Natural killer cell treated with Interleukin-12 subunit alpha and Interleukin-12 subunit beta and Interleukin-15 and Interleukin-18, amount 100 ng/mL, for 72 hours (primary cell): Measurements from ENCODE around the gene NXT2. TPM values are rescaled to one million over a fixed set of nuclear protein-coding genes. Genes with fewer than 3 reads are reported as not detected.
"Not testable (repeated sequence)": the region's sequence is repeated elsewhere in the genome, so short reads cannot be mapped to it uniquely, and the experiment has no call there.

Source experiments
- ATAC-seq, 2 donors: fragments of 150-1000 bp; cut with Tn5 transposase in 1 of 2; sonication (Bioruptor Pico), chemical (Tn5 transposase) in 1 of 2; 2 replicates each; pipeline ENCODE4 v1.10.0; 2021
- DNase-seq: peaks from one replicate; pipeline ENCODE4 v3.0.0; 2022; ENCODE audit warnings: low spot score
- H3K27ac Mint-ChIP-seq, 2 donors: 1 replicate in 1 of 2; 2 replicates in 1 of 2; pipeline ENCODE4 v1.8.0; 2022; ENCODE audit warnings: mixed read lengths in 2 of 2, mild to moderate bottlenecking in 1 of 2, moderate library complexity in 1 of 2
- H3K27me3 Mint-ChIP-seq, 2 donors: 1 replicate in 1 of 2; 2 replicates in 1 of 2; pipeline ENCODE4 v1.8.0; 2022; ENCODE audit warnings: mixed read lengths in 2 of 2
- H3K36me3 Mint-ChIP-seq: one replicate; pipeline ENCODE4 v1.8.0; 2022; ENCODE audit warnings: mixed read lengths
- H3K4me1 Mint-ChIP-seq, 2 donors: 1 replicate in 1 of 2; 2 replicates in 1 of 2; pipeline ENCODE4 v1.8.0; 2022; ENCODE audit warnings: low read depth in 2 of 2, mixed read lengths in 2 of 2, mild to moderate bottlenecking in 1 of 2
- H3K4me3 Mint-ChIP-seq: one replicate; pipeline ENCODE4 v1.8.0; 2022; ENCODE audit warnings: mixed read lengths
- H3K9me3 Mint-ChIP-seq: 2 replicates; pipeline ENCODE4 v1.8.0; 2022; ENCODE audit warnings: mixed read lengths
- total RNA-seq, 2 donors: library from RNA; stranded (reverse); gene quantifications; one replicate each; pipeline ENCODE4 v1.2.3, GENCODE V29; 2022

The NXT2 gene
- 10 to 100 TPM in 1 of 2 donors, 1 to 10 TPM in 1; 7.0 to 11.1 TPM for total RNA-seq

DNA sequence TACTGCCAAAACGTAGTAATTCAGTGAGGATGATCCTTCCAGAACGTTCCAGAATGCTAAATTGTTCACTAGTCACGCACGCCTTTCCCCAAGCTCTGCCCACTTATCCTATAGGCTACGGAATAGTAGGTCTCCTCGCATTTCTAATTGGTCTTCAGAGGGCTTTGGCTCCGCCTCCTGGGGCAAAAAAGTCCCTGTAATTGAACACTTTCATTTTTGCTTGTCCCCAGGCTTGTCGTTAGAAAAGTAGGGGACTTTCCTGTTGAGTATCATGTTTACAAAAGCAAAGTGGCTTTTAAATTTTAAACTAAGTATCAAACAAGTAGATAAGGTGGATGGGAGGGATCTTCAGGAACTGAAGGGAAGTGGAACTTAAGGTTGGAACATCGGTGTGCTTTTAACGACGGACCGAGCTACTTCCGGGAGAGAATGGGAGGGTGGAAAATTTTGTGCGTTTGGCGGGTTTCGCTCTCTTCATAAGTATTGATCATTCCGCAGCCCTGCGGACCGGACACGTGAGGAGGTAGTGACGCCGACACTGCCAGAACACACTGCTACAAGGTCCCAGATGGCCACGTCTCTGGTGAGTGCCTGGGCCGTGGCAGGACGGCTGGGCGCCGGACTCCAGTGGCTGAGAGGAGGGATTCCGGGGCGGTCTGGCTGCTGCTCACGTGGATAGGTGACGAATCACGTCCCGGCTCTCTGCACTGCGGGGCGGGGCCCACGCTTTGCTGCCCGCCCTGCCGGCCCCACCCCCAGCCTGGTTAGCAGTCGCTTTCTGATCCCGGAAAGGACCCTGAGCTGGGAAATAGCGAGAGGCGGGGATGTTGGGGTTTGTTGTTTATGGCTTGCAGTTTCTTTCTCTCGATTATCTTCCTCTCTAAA is at the start of gene NXT2:
NXT2 (plus strand) TSS at position 406 of the 885 bp plus-strand sequence; CDS start at position 569, 163 bp downstream.
- DNase-seq, result peak; percentile 92
- peaks cover 0 to 4% of the 10 kb centered on the region in 2 donors for H3K27me3 Mint-ChIP-seq
- H3K27ac Mint-ChIP-seq, result peak within 1 kb of the TSS; percentile 98 to 99
- peak within 1 kb of the TSS; percentile 96 for H3K4me3 Mint-ChIP-seq
- H3K36me3 Mint-ChIP-seq, result no peaks in the 10 kb centered on the region
- H3K4me1 Mint-ChIP-seq, result peaks cover 22 to 31% of the 10 kb centered on the region in 2 donors
- peaks cover 3% of the 10 kb centered on the region for H3K9me3 Mint-ChIP-seq
- ATAC-seq, result peak; percentile 99 to 100

DNA sequence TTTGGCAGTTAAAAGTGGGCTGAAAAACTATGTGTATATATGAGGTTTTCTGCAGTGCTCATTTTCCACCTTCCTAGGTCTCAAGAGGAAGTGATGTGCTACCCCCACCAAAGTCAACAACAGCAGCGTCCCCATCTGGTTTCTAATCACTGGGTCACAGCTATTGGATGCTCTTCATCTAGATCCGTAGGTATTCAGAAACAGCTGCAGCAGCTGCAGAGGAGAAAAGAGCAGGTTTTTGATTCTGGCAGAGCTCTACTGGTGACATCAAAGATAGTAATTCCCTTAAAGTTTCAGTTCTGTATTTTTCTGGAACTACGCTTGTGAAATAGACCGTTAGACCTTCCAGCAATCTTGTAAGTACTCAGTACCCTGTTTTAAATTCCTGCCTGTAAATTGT is 49.0 kb upstream of the NXT2 start:
- peaks cover 4 to 10% of the 10 kb centered on the region in 2 donors for H3K27me3 Mint-ChIP-seq
- DNase-seq, result no peak
- no peaks in the 10 kb centered on the region for H3K36me3 Mint-ChIP-seq
- H3K4me1 Mint-ChIP-seq, result no peaks in the 10 kb centered on the region
- no peak overlapping the region for H3K27ac Mint-ChIP-seq
- H3K9me3 Mint-ChIP-seq, result no peaks in the 10 kb centered on the region
- H3K4me3 Mint-ChIP-seq, result no peak overlapping the region
- no peak for ATAC-seq

DNA sequence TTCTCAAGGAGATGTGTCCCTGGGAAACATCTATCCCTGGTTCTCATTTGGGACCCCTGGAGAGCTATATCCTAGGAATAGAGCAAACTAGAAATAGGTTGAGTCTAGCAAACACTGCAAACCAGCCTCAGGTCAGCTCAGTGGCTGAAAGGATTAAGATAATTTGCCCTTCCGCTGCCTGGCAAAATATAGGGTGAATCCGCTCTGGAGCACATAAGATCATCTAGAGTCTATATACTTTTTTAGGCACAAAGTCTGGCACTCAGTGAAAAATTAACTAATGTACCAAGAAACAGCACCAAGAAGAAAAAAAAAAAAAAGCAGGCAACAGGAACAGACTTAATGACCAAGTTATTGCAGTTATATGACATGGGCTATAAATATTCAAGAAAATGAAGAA is 47.5 kb upstream of the NXT2 start:
- H3K4me1 Mint-ChIP-seq, result no peaks in the 10 kb centered on the region
- no peaks in the 10 kb centered on the region for H3K36me3 Mint-ChIP-seq
- ATAC-seq (no peak), DNase-seq (no peak)
- H3K9me3 Mint-ChIP-seq, result no peaks in the 10 kb centered on the region
- no peak overlapping the region for H3K4me3 Mint-ChIP-seq
- H3K27ac Mint-ChIP-seq, result no peak overlapping the region
- peaks cover 7 to 12% of the 10 kb centered on the region in 2 donors for H3K27me3 Mint-ChIP-seq

GRCh38 chrX:109498434-109498833 is 38.2 kb upstream of the NXT2 start:
- Mint-ChIP-seq H3K36me3 (no peaks in the 10 kb centered on the region), H3K27me3 (peaks cover 10 to 23% of the 10 kb centered on the region in 2 donors), H3K9me3 (no peaks in the 10 kb centered on the region), H3K4me3 (no peak overlapping the region), H3K4me1 (no peaks in the 10 kb centered on the region), H3K27ac (no peak overlapping the region)
- DNase-seq (no peak), ATAC-seq (no peak)

DNA sequence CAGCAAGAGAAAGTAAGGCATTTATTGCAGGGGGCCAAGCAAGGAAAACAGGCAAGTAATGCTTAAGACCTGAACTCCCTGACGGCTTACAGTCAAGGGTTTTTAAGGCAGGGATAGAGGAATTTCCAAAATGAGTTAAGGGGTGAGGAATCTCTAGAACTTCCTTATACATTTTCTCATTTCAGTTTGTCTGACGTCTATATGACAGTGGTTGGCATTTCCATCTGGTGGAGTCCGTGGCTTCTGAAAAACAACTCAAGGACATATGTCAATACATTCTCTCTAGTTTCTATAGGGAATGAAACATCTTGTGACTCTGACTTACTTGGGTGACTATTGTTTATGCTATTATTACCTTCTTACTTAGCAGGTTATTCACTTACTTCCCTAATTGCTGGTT is 35.5 kb upstream of the NXT2 start:
- Mint-ChIP-seq H3K36me3 (no peaks in the 10 kb centered on the region), H3K4me3 (no peak overlapping the region), H3K4me1 (no peaks in the 10 kb centered on the region), H3K9me3 (no peaks in the 10 kb centered on the region), H3K27ac (no peak overlapping the region), H3K27me3 (peaks cover 2 to 16% of the 10 kb centered on the region in 2 donors)
- ATAC-seq (no peak), DNase-seq (no peak)

GRCh38 chrX:109508915-109509314 is 27.7 kb upstream of the NXT2 start:
- H3K4me1 Mint-ChIP-seq, result no peaks in the 10 kb centered on the region
- H3K36me3 Mint-ChIP-seq, result no peaks in the 10 kb centered on the region
- H3K4me3 Mint-ChIP-seq, result no peak overlapping the region
- ATAC-seq (no peak), DNase-seq (no peak)
- H3K9me3 Mint-ChIP-seq, result no peaks in the 10 kb centered on the region
- no peak overlapping the region for H3K27ac Mint-ChIP-seq
- peaks cover 26 to 33% of the 10 kb centered on the region in 2 donors for H3K27me3 Mint-ChIP-seq

GRCh38 chrX:109511113-109511512 is 25.5 kb upstream of the NXT2 start:
- H3K36me3 Mint-ChIP-seq, result no peaks in the 10 kb centered on the region
- H3K27me3 Mint-ChIP-seq, result peaks cover 38 to 43% of the 10 kb centered on the region in 2 donors
- no peaks in the 10 kb centered on the region for H3K4me1 Mint-ChIP-seq
- no peaks in the 10 kb centered on the region for H3K9me3 Mint-ChIP-seq
- no peak overlapping the region for H3K27ac Mint-ChIP-seq
- DNase-seq (no peak), ATAC-seq (no peak)
- H3K4me3 Mint-ChIP-seq, result no peak overlapping the region

- Mint-ChIP-seq H3K4me1 (no peaks in the 10 kb centered on the region), H3K27ac (no peak overlapping the region), H3K36me3 (no peaks in the 10 kb centered on the region), H3K27me3 (peaks cover 35 to 39% of the 10 kb centered on the region in 2 donors), H3K4me3 (no peak overlapping the region), H3K9me3 (no peaks in the 10 kb centered on the region)
- DNase-seq (no peak), ATAC-seq (no peak)
Measured at GRCh38 chrX:109519001-109519400, 17.6 kb upstream of the NXT2 start.

- H3K4me1 Mint-ChIP-seq, result peaks cover 22 to 31% of the 10 kb centered on the region in 2 donors
- peak overlapping the region in 1 of 2 donors; percentile 14 for H3K27ac Mint-ChIP-seq
- H3K4me3 Mint-ChIP-seq, result peak overlapping the region; percentile 43
- H3K36me3 Mint-ChIP-seq, result no peaks in the 10 kb centered on the region
- DNase-seq, result no peak
- peaks cover 0 to 5% of the 10 kb centered on the region in 2 donors for H3K27me3 Mint-ChIP-seq
- H3K9me3 Mint-ChIP-seq, result peaks cover 3% of the 10 kb centered on the region
- ATAC-seq, result no peak
Measured at GRCh38 chrX:109533005-109533404, 3.6 kb upstream of the NXT2 start.

DNA sequence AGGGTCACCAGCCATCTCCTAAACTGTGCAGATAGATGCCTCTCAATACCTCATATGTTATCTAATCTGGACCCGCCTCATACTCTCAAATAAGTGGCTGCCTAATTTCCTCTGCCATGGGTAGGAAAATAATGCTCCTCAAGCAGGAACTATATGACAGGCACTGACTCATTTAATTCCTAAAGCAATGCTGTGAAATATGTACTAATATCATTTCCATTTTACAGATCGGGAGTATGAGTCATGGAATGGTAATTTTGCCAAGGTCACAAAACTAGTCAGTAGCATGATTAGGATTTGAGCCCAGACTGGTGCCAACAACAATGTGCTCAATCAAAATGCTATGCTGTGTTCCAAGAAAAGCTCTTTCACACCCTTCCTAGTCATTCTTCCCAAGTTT is 3.0 kb upstream of the NXT2 start:
- peaks cover 22 to 32% of the 10 kb centered on the region in 2 donors for H3K4me1 Mint-ChIP-seq
- H3K4me3 Mint-ChIP-seq, result no peak overlapping the region
- ATAC-seq (no peak), DNase-seq (no peak)
- H3K27me3 Mint-ChIP-seq, result peaks cover 0 to 5% of the 10 kb centered on the region in 2 donors
- peaks cover 3% of the 10 kb centered on the region for H3K9me3 Mint-ChIP-seq
- H3K36me3 Mint-ChIP-seq, result no peaks in the 10 kb centered on the region
- H3K27ac Mint-ChIP-seq, result peak overlapping the region in 1 of 2 donors; percentile 99

DNA sequence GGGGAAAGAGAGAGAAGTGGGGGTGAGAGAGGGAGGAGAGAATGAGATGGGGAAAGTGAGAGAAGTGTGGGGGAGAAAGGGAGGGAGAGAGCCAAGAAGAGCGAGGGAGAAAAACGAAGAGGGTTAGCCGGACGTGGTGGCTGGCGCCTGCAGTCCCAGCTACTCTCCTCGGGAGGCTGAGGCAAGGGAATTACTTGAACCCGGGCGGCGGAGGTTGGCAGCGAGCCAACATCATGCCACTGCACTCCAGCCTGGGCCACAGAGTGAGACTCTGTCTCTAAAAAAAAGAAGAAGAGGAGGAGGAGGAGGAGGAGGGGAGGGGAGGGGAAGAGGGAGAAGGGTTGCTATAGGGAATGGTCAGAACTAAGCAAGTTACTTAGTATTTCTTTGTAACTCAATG is 1.7 kb upstream of the NXT2 start:
- ATAC-seq, result no peak

DNA sequence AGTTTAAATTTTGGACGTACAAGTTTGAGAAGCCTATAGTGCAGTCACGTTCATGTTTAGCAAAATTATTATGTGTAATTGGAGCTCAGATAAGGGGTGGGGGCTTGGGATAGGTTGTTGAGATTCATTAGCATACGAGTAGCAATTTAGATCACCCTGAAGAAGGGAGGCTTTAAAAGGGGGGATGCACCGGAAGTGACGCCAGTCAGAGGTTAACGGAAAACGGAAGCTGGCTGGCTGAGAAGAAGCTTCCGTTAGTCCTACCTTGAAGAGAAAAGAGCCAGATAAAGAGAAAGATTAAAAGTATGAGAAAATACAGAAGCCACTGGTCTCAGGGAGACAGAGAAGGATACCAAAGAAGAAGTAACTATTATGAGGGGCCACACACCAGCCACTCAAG is 1.1 kb upstream of the NXT2 start:
- no peak for DNase-seq
- H3K27ac Mint-ChIP-seq, result peak overlapping the region; percentile 40 to 99
- peaks cover 0 to 5% of the 10 kb centered on the region in 2 donors for H3K27me3 Mint-ChIP-seq
- no peaks in the 10 kb centered on the region for H3K36me3 Mint-ChIP-seq
- H3K9me3 Mint-ChIP-seq, result peaks cover 3% of the 10 kb centered on the region
- no peak for ATAC-seq
- H3K4me1 Mint-ChIP-seq, result peaks cover 22 to 32% of the 10 kb centered on the region in 2 donors
- H3K4me3 Mint-ChIP-seq, result peak overlapping the region; percentile 63

More for the DNA sequence above, 1.7 kb upstream of the NXT2 start:
- H3K4me1 Mint-ChIP-seq, result peaks cover 22 to 32% of the 10 kb centered on the region in 2 donors
- peak overlapping the region; percentile 63 for H3K4me3 Mint-ChIP-seq
- H3K9me3 Mint-ChIP-seq, result peaks cover 3% of the 10 kb centered on the region
- H3K27me3 Mint-ChIP-seq, result peaks cover 0 to 5% of the 10 kb centered on the region in 2 donors
- H3K36me3 Mint-ChIP-seq, result no peaks in the 10 kb centered on the region
- peak overlapping the region; percentile 40 to 99 for H3K27ac Mint-ChIP-seq
- DNase-seq, result no peak

DNA sequence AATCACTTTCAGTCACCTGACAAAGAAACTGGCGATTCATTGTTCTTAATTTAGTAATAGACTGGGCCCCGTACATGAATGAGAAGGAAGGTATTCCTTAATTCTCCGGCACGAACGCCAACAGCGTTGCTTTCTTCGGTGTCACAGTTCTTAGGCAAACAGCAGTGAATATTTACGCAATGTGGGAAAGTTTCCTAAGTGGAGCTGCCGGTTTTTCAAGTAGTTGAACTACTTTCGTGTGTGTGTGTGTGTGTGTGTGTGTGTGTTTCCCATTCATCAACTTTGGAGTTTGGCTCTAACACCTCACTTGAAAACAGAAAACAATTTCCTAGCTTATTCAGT is 651 bp downstream of the NXT2 start:
- Mint-ChIP-seq H3K27ac (peak overlapping the region; percentile 98 to 99), H3K36me3 (no peaks in the 10 kb centered on the region), H3K4me3 (peak overlapping the region; percentile 96), H3K27me3 (peaks cover 0 to 2% of the 10 kb centered on the region in 2 donors), H3K4me1 (peaks cover 22 to 28% of the 10 kb centered on the region in 2 donors), H3K9me3 (peaks cover 3% of the 10 kb centered on the region)
- peak; percentile 61 for DNase-seq
- ATAC-seq, result peak in 1 of 2 donors; percentile 17

GRCh38 chrX:109539007-109539406 is 2.4 kb downstream of the NXT2 start:
- DNase-seq, H3K27ac Mint-ChIP-seq, H3K4me3 Mint-ChIP-seq, H3K27me3 Mint-ChIP-seq, H3K36me3 Mint-ChIP-seq, H3K9me3 Mint-ChIP-seq, ATAC-seq: not testable (repeated sequence)
- peaks cover 10 to 17% of the 10 kb centered on the region in 2 donors for H3K4me1 Mint-ChIP-seq
